NT2/D1 (cell line): ENCODE results near the gene H19.

ENCODE experiments used
- DNase-seq: peaks from one replicate; pipeline ENCODE4 v3.0.0-alpha.2; 2011; ENCODE audit warnings: low read depth, low spot score
- H3K27me3 ChIP-seq: 2 replicates; pipeline ENCODE4 v1.6.0; 2011; ENCODE audit warnings: mild to moderate bottlenecking; ENCODE audit not compliant: insufficient read length, insufficient read depth
- H3K36me3 ChIP-seq: 2 replicates; pipeline ENCODE4 v1.6.1; 2011; ENCODE audit warnings: mild to moderate bottlenecking, low read length, mixed read lengths; ENCODE audit not compliant: insufficient read depth, insufficient read length
- H3K4me1 ChIP-seq: 2 replicates; pipeline ENCODE4 v1.5.1; 2011; ENCODE audit not compliant: insufficient read depth, insufficient read length
- H3K4me3 ChIP-seq: 2 replicates; pipeline ENCODE4 v1.5.1; 2011; ENCODE audit warnings: low read depth; ENCODE audit not compliant: insufficient read length
- H3K9ac ChIP-seq: 2 replicates; pipeline ENCODE4 v1.6.0; 2011; ENCODE audit warnings: low read depth; ENCODE audit not compliant: insufficient read length
- H3K9me3 ChIP-seq: 2 replicates; pipeline ENCODE4 v1.5.1; 2011; ENCODE audit warnings: mild to moderate bottlenecking, low read length; ENCODE audit not compliant: insufficient read depth
- SUZ12 ChIP-seq: IDR thresholded peaks from 2 replicates; pipeline ENCODE4 v1.6.1; 2011; ENCODE audit not compliant: insufficient read length, insufficient read depth; ENCODE audit errors: extremely low read depth
- YY1 ChIP-seq: IDR thresholded peaks from 2 replicates; pipeline ENCODE4 v1.6.1; 2011; ENCODE audit not compliant: insufficient read length, insufficient read depth
- ZNF274 ChIP-seq: IDR thresholded peaks from 2 replicates; pipeline ENCODE4 v1.6.1; 2011; ENCODE audit warnings: mild to moderate bottlenecking, low read depth, low read length

H19 gene

DNA sequence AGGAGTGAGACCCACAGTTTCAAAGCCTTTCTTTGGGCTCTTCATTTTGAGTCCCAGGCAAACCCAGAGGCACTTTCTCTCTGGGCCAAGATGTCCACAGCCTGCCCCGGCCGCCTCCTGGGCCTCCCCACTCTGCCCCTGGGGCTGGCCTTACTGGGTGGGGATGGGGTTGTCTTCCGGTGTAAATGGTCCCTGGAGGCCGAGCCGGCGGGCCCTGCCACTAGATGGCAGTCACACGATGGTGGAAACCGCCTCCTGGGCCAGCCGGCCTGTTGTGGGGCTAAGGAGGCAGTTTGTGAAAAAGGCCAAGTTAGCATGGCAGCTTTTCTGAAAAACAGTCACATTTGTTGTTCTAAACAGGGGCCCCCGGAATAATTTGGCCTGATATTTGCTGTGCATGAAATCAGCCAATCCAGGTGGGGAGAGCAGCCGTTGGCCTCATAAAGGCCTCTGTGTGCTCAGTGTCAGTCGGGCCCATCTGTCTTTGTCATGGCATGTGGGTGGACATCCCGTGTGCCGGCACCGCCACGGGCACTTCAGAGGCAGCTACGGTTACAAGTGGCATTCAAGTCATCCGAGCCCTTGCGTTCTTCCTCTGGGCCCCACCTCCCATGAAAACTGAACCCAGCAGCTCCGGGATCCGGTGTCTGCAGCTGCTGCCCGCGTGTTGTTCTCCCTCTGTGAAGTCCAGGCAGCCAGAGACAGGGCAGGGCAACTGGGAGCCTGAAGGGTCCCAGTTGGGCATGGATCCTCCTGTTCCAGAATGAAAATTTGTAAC lies 44.0 kb downstream of the H19 start:
- H3K4me1 ChIP-seq = no peaks in the 10 kb centered on the region
- H3K9me3 ChIP-seq = no peaks in the 10 kb centered on the region
- no peaks in the 10 kb centered on the region for H3K36me3 ChIP-seq
- no peak for DNase-seq
- H3K27me3 ChIP-seq = no peaks in the 10 kb centered on the region
- no peak overlapping the region for H3K9ac ChIP-seq
- no peak overlapping the region for H3K4me3 ChIP-seq
- TF ChIP-seq YY1 (no peak), SUZ12 (no peak), ZNF274 (no peak)

DNA sequence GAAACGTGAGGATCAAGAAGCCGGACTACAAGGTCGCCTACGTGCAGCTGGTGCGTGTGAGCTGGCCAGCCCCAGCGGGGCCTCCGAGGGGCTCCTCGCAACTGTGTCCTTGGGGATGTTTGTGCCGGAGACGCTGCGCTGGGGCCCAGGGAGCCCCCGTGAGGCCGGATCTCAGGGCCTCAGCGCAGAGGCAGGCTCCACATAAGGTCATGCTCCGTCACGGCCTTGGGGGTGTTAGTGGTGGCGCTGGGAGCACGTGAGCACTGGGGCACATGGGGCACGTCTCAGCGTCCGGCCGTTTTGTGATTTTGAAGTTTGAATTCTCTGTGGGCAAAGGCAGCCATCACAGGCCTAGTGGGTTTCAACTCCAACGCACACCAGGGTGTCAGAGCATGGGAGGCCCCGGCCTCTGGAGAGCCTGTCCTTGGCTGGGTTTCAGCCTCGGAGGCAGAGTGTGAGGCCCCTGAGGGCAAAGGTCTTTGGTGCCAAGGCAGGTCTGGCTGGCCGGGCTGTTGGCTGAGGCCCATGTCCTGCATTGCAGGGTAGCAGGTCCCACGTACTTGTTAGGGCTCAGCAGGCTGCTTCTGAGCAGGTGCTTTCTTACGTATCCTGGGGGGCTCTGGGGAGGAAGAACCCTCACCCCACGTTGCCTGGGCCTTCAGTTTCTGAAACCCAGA lies 44.7 kb downstream of the H19 start:
- no peaks in the 10 kb centered on the region for H3K27me3 ChIP-seq
- H3K4me1 ChIP-seq = no peaks in the 10 kb centered on the region
- H3K9me3 ChIP-seq = no peaks in the 10 kb centered on the region
- no peak for DNase-seq
- H3K9ac ChIP-seq = no peak overlapping the region
- H3K4me3 ChIP-seq = no peak overlapping the region
- TF ChIP-seq ZNF274 (no peak), SUZ12 (no peak), YY1 (no peak)
- no peaks in the 10 kb centered on the region for H3K36me3 ChIP-seq

DNA sequence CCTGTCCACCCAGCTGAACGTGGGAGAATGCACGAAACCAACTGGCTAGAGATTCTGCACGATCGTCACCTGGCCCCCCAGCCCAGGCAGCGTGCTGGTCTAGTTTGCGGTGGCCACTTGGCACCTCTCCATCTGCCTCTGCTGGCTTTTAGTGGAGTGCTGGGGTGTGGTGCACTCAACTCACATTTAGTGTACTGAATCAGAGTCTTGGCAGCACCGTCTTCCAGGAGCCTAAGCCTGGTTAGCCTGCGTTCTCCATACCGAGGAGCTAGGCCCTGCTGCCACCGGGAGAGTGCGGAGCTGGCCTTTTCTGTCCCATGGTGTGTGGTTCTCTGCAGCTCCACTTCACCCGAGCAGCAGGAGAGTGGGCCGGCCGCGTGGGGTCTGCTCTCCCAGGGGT lies 47.7 kb downstream of the H19 start:
- no peak for TF ChIP-seq SUZ12
- TF ChIP-seq ZNF274 = no peak
- no peak for TF ChIP-seq YY1
- Histone ChIP-seq H3K27me3 (no peaks in the 10 kb centered on the region), H3K9me3 (no peaks in the 10 kb centered on the region), H3K9ac (no peak overlapping the region), H3K4me3 (no peak overlapping the region), H3K36me3 (no peaks in the 10 kb centered on the region), H3K4me1 (no peaks in the 10 kb centered on the region)
- no peak for DNase-seq

DNA sequence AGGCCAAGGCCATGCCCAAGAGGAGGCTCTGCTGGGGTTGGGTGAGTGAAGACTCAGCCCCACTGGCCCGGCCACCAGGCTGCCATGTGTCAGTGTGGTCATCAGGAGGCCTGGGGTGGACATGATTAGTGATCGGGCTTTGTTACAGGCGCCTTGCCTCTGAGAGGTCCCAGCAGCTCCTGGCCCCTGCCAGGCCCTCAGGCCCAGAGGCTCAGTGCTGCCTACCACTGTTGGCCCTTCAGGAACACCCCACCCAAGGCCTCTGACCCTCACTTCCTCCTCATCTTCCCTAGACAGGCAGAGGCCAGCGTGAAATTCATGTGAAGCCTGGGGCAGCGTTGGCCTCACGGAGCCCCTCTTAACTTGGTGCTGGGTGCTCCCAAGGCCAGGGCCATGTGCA lies 48.3 kb downstream of the H19 start:
- no peaks in the 10 kb centered on the region for H3K4me1 ChIP-seq
- no peaks in the 10 kb centered on the region for H3K27me3 ChIP-seq
- DNase-seq = no peak
- H3K36me3 ChIP-seq = no peaks in the 10 kb centered on the region
- no peak overlapping the region for H3K4me3 ChIP-seq
- H3K9ac ChIP-seq = no peak overlapping the region
- no peaks in the 10 kb centered on the region for H3K9me3 ChIP-seq
- TF ChIP-seq SUZ12 = no peak
- TF ChIP-seq YY1 = no peak
- no peak for TF ChIP-seq ZNF274

DNA sequence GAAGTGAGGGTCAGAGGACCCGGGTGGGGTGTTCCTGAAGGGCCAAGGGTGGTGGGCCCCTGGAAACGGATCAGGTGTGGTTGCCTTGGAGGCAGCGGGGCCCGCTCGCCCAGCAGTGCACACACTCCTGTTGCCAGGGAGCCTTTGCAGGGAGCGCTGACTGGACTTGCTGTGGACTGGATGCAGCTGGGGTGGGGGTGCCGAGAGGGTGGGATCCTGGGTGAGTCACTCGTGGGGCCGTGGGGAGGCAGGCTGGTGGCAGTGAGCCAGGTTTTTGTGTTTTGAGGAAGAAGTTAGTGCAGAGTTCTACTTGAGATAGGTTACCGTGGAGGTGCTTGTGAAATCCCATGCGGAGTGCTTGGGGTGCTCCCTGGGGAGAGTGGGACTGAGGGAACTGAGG lies 49.3 kb downstream of the H19 start:
- no peak overlapping the region for H3K4me3 ChIP-seq
- H3K36me3 ChIP-seq = no peaks in the 10 kb centered on the region
- no peak for DNase-seq
- no peaks in the 10 kb centered on the region for H3K27me3 ChIP-seq
- TF ChIP-seq SUZ12 (no peak), ZNF274 (no peak), YY1 (no peak)
- H3K9ac ChIP-seq = no peak overlapping the region
- H3K4me1 ChIP-seq = no peaks in the 10 kb centered on the region
- no peaks in the 10 kb centered on the region for H3K9me3 ChIP-seq

DNA sequence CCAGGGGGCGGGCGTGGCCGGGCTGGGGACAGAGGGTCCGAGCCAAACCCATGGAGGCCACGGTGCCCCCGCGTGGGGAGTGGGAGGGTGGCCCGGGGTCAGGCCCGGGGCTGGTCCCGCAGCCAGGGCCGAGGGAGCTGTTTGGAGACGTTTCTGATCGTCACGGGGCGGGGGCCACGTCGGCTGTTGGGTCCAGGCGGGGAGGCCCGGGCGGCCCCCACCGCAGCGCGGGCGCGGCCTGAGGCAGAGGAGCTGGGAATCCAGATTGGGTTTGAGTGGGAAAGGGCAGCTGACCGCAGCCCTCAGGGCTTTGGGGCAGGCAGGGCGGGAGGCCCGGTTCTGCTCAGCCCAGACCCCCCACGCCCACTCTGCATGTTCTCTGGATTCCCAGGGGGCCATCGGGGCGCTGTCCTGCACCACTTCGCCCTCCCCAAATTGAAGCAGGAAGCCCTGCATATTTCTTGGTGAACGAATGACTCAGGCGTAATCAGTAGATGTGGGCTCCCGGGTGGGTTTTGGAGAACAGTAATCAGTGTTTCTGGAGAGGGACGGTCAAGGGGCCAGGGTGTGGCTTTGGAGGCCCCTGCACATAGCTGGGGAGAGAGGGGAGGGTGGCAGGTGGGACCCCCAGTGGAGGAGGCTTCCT lies 49.9 kb downstream of the H19 start:
- TF ChIP-seq SUZ12 (no peak), ZNF274 (no peak), YY1 (no peak)
- H3K27me3 ChIP-seq = no peaks in the 10 kb centered on the region
- H3K36me3 ChIP-seq = no peaks in the 10 kb centered on the region
- no peaks in the 10 kb centered on the region for H3K9me3 ChIP-seq
- no peak overlapping the region for H3K9ac ChIP-seq
- no peak overlapping the region for H3K4me3 ChIP-seq
- no peak for DNase-seq
- peaks cover under 1% of the 10 kb centered on the region for H3K4me1 ChIP-seq
